Suprapubic skin (tissue), 4 donors: ENCODE results near the gene TF.

Source experiments
- POLR2A ChIP-seq, 2 donors: fragments of 450-650 bp; IDR thresholded peaks; one replicate each; pipeline ENCODE4 v1.6.1; 2017; ENCODE audit warnings: antibody characterized with exemption in 2 of 2, mild to moderate bottlenecking in 2 of 2, moderate library complexity in 2 of 2
- POLR2AphosphoS5 ChIP-seq, 3 donors: sonication (generic); formaldehyde crosslinking; IDR thresholded peaks; one replicate each; pipeline ENCODE4 v1.6.1; 2017; ENCODE audit warnings: antibody characterized with exemption in 3 of 3
- TF ChIP-seq, protein P1 (sequence below), 2 donors: fragments of 200-600 bp in 1 of 2; fragments of 450-650 bp in 1 of 2; sonication (generic) in 1 of 2; IDR thresholded peaks; one replicate each; pipeline ENCODE4 v1.5.1; 2016 to 2019; ENCODE audit warnings: antibody characterized with exemption in 2 of 2, mild to moderate bottlenecking in 1 of 2, moderate library complexity in 1 of 2

DNA sequence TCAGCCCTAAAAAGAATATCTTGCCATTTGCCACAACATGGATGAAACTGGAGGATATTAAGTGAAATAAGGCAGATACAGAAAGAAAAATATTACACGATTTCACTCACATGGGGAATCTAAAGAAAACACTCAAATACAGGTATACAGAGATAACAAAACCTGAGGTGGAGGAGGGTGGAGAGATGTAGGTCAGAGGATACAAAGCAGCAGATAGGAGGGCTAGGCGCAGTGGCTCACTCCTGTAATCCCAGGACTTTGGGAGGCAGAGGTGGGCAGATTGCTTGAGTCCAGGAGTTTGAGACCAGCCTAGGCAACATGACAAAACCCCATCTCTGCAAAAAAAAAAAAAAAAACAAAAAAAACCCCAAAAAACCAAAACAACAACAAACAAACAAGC is 36.3 kb downstream of the TF start:
- TF ChIP-seq, protein P1, sequence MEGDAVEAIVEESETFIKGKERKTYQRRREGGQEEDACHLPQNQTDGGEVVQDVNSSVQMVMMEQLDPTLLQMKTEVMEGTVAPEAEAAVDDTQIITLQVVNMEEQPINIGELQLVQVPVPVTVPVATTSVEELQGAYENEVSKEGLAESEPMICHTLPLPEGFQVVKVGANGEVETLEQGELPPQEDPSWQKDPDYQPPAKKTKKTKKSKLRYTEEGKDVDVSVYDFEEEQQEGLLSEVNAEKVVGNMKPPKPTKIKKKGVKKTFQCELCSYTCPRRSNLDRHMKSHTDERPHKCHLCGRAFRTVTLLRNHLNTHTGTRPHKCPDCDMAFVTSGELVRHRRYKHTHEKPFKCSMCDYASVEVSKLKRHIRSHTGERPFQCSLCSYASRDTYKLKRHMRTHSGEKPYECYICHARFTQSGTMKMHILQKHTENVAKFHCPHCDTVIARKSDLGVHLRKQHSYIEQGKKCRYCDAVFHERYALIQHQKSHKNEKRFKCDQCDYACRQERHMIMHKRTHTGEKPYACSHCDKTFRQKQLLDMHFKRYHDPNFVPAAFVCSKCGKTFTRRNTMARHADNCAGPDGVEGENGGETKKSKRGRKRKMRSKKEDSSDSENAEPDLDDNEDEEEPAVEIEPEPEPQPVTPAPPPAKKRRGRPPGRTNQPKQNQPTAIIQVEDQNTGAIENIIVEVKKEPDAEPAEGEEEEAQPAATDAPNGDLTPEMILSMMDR (IDR thresholded peaks at IDR 0.05), result no peak
- TF ChIP-seq POLR2AphosphoS5 (IDR thresholded peaks at IDR 0.05) (no peak), POLR2A (IDR thresholded peaks at IDR 0.05) (no peak)
